C4-2B (cell line): ENCODE data around the gene ZNF385B.

ENCODE experiments used
- CTCF ChIP-seq: fragments of 450-650 bp; conservative IDR thresholded peaks from 2 replicates; pipeline ENCODE4 v1.5.1; 2017; ENCODE audit warnings: mild to moderate bottlenecking
- ZFX ChIP-seq: fragments of 450-650 bp; IDR thresholded peaks from 2 replicates; pipeline ENCODE4 v1.6.1; 2017

- TF ChIP-seq CTCF (no peak), ZFX (no peak)
Measured at GRCh38 chr2:179809606-179810005, 51.8 kb downstream of the ZNF385B start.
